GM18867 (cell line): ENCODE data around the gene CYP3A4.
"Not testable (repeated sequence)": the region's sequence is repeated elsewhere in the genome, so short reads cannot be mapped to it uniquely, and the experiment has no call there.

ENCODE experiments used
- ATAC-seq: cut with Tn5 transposase; IDR thresholded peaks from one replicate; pipeline ENCODE4 v1.9.1; 2021; ENCODE audit warnings: mild to moderate bottlenecking, moderate library complexity; ENCODE audit not compliant: unreplicated experiment

Gene CYP3A4

DNA sequence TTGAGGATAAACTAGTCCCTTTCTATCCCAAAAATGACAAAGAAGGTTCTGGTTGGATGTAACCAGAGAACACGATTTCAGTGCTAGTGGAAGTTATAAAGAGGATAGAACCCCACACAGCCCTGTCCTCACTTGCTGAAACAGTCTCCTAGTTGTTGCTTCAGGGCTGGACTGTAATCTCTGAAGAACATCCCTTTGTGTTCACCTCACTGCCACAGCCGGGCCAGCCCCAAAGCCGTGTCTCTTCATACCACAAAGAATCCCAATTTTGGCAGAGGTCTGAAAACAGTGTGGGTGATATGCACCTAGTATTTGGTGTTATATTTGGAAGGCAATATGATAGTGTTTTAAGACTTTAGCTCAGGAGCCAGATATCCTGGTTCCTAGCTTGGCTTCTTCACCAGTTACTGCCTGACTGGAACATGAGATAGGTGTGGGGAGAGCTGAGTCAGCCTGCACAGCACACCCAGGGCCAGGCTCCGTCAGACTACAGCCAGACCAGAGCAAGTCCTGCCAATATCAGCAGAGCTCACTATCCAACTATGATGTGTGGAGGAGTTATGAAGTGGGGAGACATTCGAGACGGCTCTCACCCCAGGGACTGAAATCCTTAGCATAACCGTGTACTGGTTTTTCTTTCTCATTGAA lies 21.2 kb downstream of the CYP3A4 start:
- ATAC-seq, result no peak

DNA sequence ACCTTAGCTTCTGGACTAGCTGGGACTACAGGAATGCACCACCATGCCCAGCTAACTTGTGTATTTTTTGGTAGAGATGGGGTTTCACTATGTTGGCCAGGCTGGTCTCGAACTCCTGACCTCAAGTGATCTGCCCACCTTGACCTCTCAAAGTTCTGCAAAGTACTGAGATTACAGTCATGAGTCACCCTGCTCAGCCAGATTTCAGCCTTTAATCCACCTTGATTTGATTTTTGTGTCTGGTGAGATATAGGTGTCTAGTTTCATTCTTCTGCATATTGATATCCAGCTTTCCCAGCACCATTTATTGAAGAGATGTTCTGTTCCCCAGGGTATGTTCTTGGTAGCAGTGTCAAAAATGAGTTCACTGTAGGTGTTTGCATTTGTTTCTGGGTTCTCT lies 28.9 kb downstream of the CYP3A4 start:
- no peak for ATAC-seq

GRCh38 chr7:99752356-99752755 lies 31.6 kb downstream of the CYP3A4 start:
- ATAC-seq, result no peak

GRCh38 chr7:99751322-99752052 lies 32.5 kb downstream of the CYP3A4 start:
- ATAC-seq, result not testable (repeated sequence)

- ATAC-seq, result no peak
Observed at GRCh38 chr7:99748846-99749579, 35.0 kb downstream of the CYP3A4 start.

GRCh38 chr7:99746915-99747314 lies 37.1 kb downstream of the CYP3A4 start:
- not testable (repeated sequence) for ATAC-seq

DNA sequence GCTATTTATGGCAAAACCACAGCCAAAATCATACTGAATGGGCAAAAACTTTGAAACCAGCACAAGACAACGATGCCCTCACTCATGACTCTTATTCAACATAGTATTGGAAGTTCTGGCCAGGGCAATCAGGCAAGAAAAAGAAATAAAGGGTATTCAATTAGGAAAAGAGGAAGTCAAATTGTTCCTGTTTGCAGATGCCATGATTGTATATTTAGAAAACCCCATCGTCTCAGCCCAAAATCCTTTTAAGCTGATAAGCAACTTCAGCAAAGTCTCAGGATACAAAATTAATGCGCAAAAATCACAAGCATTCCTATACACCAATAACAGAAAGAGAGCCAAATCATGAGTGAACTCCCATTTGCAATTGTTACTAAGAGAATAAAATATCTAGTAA lies 38.6 kb downstream of the CYP3A4 start:
- not testable (repeated sequence) for ATAC-seq

DNA sequence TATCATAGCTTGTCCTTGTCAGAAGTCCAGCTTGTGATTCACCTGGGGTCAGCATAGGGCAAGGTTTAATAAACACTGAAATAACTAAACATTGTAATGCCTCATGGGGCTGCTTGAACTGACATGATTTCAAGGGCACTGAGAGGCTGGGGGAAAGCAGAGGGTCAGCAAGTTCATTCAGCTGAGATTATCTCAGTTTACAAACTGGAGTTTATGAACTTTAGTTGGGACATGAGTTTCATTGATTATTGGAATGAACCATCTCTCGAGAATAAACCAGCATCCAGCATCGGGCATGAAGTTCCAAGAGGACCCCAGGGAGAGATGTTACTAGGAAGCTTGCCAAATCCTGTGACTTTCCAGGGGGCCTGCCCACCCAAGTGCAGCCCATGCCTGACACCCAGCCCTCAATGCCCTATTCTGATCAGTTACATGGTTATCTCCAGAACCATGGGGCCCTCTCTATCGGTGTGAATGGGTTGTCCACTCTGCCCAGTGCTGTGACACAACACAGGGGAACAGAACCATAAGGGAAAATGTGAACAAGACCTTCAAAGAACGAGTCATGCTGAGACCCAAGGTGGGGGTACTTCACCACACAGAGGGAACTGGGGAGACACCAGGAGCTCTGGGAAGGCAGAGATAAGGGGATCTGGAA lies 41.1 kb downstream of the CYP3A4 start:
- ATAC-seq, result no peak

GRCh38 chr7:99741441-99741795 lies 42.6 kb downstream of the CYP3A4 start:
- ATAC-seq, result no peak

- ATAC-seq, result no peak
Observed at GRCh38 chr7:99740573-99741440, 43.2 kb downstream of the CYP3A4 start.

DNA sequence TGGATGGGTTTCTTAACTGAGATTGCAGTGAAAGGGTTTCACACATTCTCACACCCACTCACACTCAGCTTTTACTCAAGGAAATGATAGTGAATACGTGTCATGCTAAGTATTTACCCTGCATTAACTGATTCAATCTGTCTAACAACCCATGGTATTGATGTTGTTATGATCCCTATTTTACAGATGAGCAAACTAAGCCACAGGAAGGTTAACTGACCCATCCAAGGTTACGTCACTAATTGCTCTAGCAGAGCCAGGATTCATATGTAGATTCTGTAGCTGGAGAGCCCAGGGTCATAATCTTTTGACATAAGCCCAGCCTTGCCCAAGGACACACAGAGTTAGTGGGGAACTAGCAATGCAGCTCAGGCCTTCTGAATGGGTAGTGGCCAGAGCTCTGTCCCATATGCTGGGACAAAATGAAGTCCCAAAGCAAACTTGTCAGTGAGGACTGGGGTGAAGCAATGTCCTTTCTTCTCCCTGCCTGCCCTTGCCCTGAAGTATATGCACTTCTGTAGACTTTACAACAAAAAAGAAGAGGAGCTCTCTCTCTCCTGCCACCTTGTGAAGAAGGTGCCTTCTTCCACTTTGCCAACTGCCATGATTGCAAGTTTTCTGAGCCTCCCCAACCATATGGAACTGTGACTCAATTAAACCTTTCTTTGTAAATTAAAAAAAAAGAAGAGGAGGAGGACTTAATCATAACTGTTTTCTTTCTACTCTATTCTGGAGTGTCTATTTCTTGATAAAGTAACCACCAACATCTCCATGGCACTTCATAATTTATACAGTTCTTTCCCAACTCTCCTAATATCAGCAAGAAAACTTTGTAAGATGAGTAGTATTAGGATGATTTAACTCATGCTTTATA lies 44.0 kb downstream of the CYP3A4 start:
- ATAC-seq, result no peak

GRCh38 chr7:99737726-99738125 lies 46.3 kb downstream of the CYP3A4 start:
- ATAC-seq, result no peak

DNA sequence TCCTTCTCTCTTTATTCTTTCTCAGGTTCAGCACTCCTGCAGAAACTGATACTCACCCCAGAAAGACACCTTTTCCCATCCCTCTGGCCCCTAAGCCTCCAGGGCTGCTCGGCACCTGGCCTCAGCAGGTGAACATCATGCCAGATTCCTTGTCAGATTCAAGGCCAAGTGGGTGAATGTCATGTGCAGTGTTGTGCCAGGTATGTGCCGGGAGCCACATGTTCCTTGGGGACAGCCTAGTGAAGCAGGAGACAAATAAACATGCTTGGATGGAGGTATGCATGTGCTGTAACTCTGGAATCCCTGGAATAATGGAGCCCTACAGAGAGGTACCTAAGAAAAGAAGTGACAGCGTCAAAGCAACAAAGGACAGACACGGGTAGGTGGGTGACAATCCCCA lies 47.3 kb downstream of the CYP3A4 start:
- ATAC-seq, result not testable (repeated sequence)

DNA sequence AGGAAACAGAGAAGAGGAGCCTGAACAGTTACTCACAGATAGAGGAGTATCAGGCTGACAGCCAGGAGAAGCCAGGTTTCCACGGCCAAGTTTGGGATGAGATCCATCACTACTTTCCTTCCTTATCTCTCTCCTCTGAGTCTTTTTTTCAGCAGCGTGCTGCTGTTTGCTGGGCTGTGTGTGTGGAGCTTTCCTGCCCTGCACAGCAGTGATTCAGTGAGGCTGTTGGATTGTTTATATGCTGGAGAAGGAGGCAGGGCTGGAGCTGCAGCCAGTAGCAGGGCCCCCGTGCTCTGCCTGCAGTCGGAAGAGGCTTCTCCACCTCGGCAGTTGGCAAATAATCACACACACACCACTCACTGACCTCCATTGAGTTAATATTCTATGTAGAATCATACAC lies 49.0 kb downstream of the CYP3A4 start, which contains the start of gene CYP3A7:
CYP3A7 (minus strand) TSS at position 210 of the 400 bp plus-strand sequence; CDS start at position 107, 103 bp downstream.
- ATAC-seq, result no peak

- ATAC-seq, result no peak
Observed at GRCh38 chr7:99733448-99733847, 50.5 kb downstream of the CYP3A4 start.

GRCh38 chr7:99733003-99733402 lies 51.0 kb downstream of the CYP3A4 start:
- no peak for ATAC-seq

DNA sequence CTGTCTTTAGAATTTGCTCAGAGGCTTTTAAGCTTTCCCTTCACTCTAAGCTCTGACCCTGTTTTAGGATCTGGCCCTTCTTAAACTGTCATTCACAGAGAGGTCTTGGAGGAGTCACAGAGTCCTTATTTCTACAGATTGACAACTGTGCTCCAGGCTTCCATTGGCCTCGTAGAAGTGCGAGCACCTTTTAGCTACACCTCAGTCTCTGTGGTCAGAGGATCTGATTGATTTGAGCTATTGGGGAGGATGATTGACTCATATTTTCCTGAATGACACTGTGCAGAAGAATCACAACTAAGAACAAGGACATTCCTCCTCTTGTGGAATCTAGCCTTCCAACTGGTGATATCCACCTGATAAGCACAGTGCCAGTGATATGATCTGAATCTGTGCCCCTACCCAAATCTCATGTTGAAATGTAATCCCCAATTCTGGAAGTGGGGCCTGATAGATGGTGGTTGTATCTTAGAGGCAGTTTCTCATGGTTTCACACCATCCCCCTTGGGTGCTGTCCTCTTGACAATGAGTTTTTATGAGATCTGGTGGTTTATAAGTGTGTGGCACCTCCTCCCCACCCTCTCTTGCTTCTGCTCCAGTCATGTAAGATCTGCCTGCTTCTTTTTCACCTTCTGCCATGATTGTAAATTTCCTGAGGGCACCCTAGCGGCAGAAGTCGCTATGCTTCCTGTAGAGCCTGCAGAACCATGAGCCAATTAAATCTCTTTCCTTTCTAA lies 52.2 kb downstream of the CYP3A4 start:
- no peak for ATAC-seq

- ATAC-seq, result no peak
Observed at GRCh38 chr7:99730992-99731391, 53.0 kb downstream of the CYP3A4 start.
